Neural progenitor cell (in vitro differentiated cells): Measurements from ENCODE around the gene LEKR1.

Experiments used
- CTCF ChIP-seq: fragments of 200-600 bp; sonication (generic); IDR thresholded peaks from 2 replicates; pipeline ENCODE4 v1.5.1; 2017; ENCODE audit warnings: antibody characterized with exemption, mild to moderate bottlenecking
- EZH2 ChIP-seq: fragments of 200-600 bp; sonication (generic); IDR thresholded peaks from 2 replicates; pipeline ENCODE4 v1.6.1; 2017; ENCODE audit warnings: antibody characterized with exemption, mild to moderate bottlenecking, moderate library complexity
- EZH2phosphoT487 ChIP-seq: fragments of 200-600 bp; sonication (generic); IDR thresholded peaks from 2 replicates; pipeline ENCODE4 v1.6.1; 2017; ENCODE audit warnings: antibody characterized with exemption

DNA sequence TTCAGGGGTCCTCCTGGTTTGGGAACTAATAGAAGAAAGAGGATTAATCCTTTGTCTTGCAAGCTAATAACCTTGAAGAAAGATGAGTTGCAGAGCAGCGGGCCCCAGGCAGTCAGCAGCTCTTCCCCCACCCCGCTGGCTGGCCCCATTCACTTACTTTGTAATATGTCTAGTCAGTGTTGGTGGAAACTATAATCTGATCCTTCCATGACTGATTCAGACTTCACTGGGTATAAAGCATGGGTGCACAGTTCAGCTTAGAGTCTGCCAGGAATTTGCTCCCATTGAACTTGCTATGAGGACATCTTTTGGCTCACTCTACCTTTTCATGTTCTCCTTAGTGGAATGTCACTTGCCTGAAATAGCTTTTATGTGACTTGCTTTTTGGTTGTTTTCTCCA is 216.1 kb downstream of the LEKR1 start:
- TF ChIP-seq CTCF = no peak
- TF ChIP-seq EZH2 = no peak
- no peak for TF ChIP-seq EZH2phosphoT487
